SIG-M5 treated with dmso at 0.1 percent for 504 hours (cell line): ENCODE results near the gene NPLOC4.
A peak's percentile ranks its signal among the peaks of the same experiment; 100 is the strongest.

Experiments used
- DNase-seq: peaks from one replicate; lab custom pipeline; 2025; ENCODE audit not compliant: unreplicated experiment; lab: John Stamatoyannopoulos, UW

Gene NPLOC4

GRCh38 chr17:81509207-81509971, 127.5 kb downstream of the NPLOC4 start:
- DNase-seq = peak; percentile 67

GRCh38 chr17:81508639-81509206, 128.2 kb downstream of the NPLOC4 start:
- DNase-seq = no peak
